GM19395 (cell line): ENCODE results near the gene NUP155.
"Not testable (repeated sequence)": the region's sequence is repeated elsewhere in the genome, so short reads cannot be mapped to it uniquely, and the experiment has no call there.

Source experiments
- ATAC-seq: cut with Tn5 transposase; IDR thresholded peaks from one replicate; pipeline ENCODE4 v1.9.1; 2021; ENCODE audit warnings: mild to moderate bottlenecking, moderate library complexity; ENCODE audit not compliant: unreplicated experiment

NUP155 gene

GRCh38 chr5:37370864-37371726 lies at the start of gene NUP155:
NUP155 (minus strand) TSS chr5:37371106; CDS start chr5:37370977, 129 bp downstream.
- peak; percentile 94 for ATAC-seq

GRCh38 chr5:37417347-37417746 lies 46.4 kb upstream of the NUP155 start:
- ATAC-seq = no peak

GRCh38 chr5:37415456-37415855 lies 44.5 kb upstream of the NUP155 start:
- ATAC-seq = not testable (repeated sequence)

GRCh38 chr5:37412515-37412914 lies 41.6 kb upstream of the NUP155 start:
- no peak for ATAC-seq

- ATAC-seq = no peak
These were observed 29.6 kb upstream of the NUP155 start for GRCh38 chr5:37400501-37400900.

- no peak for ATAC-seq
These were observed 25.4 kb upstream of the NUP155 start for GRCh38 chr5:37396352-37396751.

- ATAC-seq = no peak
These were observed 20.7 kb upstream of the NUP155 start for GRCh38 chr5:37391591-37391990.

GRCh38 chr5:37379100-37379628 lies 8.3 kb upstream of the NUP155 start, which contains the start of gene WDR70:
WDR70 (plus strand) TSS chr5:37379318; CDS start chr5:37379368, 50 bp downstream.
- peak; percentile 99 for ATAC-seq

GRCh38 chr5:37378066-37378465 lies 7.2 kb upstream of the NUP155 start:
- not testable (repeated sequence) for ATAC-seq

- no peak for ATAC-seq
These were observed 4.2 kb upstream of the NUP155 start for GRCh38 chr5:37375091-37375490.

- ATAC-seq = peak; percentile 57
These were observed 399 bp downstream of the NUP155 start for GRCh38 chr5:37370550-37370863.

GRCh38 chr5:37355161-37355560 lies 15.7 kb downstream of the NUP155 start:
- ATAC-seq = no peak

GRCh38 chr5:37342741-37343140 lies 28.2 kb downstream of the NUP155 start:
- not testable (repeated sequence) for ATAC-seq

GRCh38 chr5:37334754-37335153 lies 36.2 kb downstream of the NUP155 start:
- not testable (repeated sequence) for ATAC-seq

GRCh38 chr5:37326536-37326935 lies 44.4 kb downstream of the NUP155 start:
- ATAC-seq = no peak

- no peak for ATAC-seq
These were observed 47.3 kb downstream of the NUP155 start for GRCh38 chr5:37323607-37324006.

GRCh38 chr5:37319037-37319782 lies 51.7 kb downstream of the NUP155 start:
- no peak for ATAC-seq

GRCh38 chr5:37316027-37316426 lies 54.9 kb downstream of the NUP155 start:
- ATAC-seq = no peak

GRCh38 chr5:37310360-37310759 lies 60.5 kb downstream of the NUP155 start:
- no peak for ATAC-seq

GRCh38 chr5:37308793-37309192 lies 62.1 kb downstream of the NUP155 start:
- no peak for ATAC-seq

GRCh38 chr5:37304888-37305287 lies 66.0 kb downstream of the NUP155 start:
- no peak for ATAC-seq

GRCh38 chr5:37296313-37296712 lies 74.6 kb downstream of the NUP155 start:
- ATAC-seq = not testable (repeated sequence)
